GM04503 (cell line): Measurements from ENCODE around the gene PVR.
A peak's percentile ranks its signal among the peaks of the same experiment; 100 is the strongest.
"Not testable (repeated sequence)": the region's sequence is repeated elsewhere in the genome, so short reads cannot be mapped to it uniquely, and the experiment has no call there.

Experiments used
- DNase-seq: peaks from one replicate; pipeline ENCODE4 v3.0.0-alpha.2; 2012; ENCODE audit warnings: low read depth

The PVR gene

DNA sequence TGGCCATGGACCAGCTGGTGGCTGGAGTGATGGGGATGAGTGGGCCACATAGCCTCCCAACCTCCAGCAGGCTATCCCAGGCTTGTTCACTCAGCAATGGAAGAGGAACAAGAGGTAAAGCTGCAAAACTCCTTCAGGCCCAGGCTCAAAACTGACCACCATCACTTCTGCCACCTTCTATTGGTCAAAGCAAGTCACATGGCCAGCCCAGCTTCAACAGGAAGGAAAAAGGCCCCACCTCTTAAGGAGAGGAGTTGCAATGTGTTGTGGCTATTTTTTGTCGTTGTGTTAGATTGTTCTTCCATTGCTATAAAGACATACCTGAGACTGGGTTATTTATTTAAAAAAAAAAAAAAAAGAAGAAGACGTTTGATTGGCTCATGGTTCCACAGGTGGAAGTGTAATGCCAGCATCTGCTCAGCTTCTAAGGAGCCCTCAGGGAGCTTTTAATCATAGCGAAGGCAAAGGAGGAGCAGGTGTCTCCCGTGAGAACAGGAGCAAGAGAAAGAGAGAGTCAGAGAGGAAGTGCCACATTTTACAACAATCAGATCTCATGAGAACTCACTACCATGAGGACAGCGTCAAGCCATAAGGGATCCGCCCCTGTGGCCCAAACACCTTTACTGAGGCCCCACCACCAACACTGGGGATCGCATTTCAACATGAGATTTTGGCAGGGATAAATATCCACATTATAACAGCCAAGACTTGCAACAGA is 24.9 kb upstream of the PVR start:
- DNase-seq: no peak

DNA sequence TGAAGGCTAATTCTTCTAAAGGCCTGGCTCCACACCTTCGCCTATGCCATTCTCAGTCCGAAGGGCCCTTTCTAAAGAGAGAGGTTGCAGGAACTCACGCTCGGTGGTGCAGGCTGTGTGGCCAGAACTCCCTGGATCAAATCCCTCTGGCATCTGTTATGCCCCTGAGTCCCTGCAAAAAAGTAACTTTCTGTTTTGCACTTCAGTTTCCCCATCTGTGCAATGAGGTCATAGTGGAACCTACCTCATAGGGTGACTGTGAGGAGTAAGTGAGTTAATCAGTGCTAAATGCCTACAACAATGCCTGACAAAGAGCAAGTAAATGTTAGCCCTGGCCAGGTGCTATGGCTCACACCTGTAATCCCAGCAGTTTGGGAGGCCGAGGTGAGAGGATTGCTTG is 23.0 kb upstream of the PVR start:
- no peak for DNase-seq

DNA sequence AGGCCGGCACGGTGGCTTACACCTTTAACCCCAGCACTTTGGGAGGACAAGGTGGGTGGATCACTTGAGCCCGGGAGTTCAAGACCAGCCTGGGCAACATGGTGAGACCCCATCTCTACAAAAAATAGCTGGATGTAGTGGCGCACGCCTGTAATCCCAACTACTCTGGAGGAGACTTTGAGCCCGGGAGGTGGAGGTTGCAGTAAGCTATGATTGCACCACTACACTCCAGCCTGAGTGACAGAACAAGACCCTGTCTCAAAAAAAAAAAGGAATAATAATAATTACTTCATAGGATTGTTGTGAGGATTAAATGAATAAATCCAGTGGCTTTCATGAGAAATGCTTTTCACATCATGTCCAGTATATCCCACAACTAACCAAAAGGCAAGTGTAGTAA is 22.3 kb upstream of the PVR start:
- DNase-seq: no peak

DNA sequence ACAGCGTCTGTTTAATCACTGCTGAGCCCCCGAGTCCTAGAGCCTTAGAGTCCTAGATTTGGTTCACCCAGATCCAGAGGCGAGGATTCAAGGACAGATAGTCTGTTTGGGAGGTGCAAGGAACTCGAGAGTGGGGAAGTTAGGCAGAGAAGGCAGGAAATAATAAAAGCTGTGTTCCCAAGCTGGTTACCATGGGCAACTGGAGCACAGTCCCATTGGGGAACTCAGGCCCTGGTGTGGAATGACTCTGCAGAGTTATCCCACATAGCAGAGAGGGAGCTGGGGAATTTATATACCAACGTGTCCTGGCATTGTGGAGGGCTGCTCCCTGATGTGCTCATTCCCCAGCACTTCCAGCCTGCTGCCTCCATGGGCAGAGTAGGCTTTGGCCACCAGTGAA is 20.6 kb upstream of the PVR start:
- DNase-seq: peak; percentile 69

GRCh38 chr19:44623626-44624025 is 20.1 kb upstream of the PVR start:
- DNase-seq: no peak

GRCh38 chr19:44624840-44625354 is 18.8 kb upstream of the PVR start:
- DNase-seq: no peak

- DNase-seq: not testable (repeated sequence)
Observed at GRCh38 chr19:44625637-44626036, 18.1 kb upstream of the PVR start.

DNA sequence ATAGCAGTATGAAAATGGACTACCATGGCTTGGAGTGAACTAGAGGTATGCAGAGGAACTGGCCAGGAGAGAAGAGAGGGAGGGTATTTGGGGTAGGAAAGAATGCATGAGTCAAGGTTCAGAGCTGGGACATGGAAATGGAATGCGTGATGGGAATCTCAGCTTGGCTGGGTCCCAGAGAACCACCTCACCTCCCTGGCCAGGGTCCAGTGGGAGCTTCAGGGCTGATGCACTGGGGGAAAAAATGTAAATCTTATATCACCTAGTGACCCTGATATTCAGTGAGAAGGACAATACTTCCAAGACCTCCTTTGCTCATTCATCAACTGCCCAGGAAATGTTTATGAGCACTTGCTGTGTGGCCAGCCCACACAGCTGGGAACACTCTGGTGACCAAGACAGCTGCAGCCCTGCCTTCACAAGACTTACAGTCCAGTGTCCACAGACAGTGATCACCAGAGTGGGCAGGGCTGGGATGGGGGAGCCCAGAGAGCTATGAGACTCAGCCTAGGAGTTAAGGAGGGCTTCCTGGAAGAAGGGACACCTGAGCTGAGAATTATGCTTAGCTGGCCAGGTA is 17.6 kb upstream of the PVR start:
- peak; percentile 96 for DNase-seq

- no peak for DNase-seq
Observed at GRCh38 chr19:44627631-44628030, 16.1 kb upstream of the PVR start.

- no peak for DNase-seq
Observed at GRCh38 chr19:44628793-44629192, 14.9 kb upstream of the PVR start.

DNA sequence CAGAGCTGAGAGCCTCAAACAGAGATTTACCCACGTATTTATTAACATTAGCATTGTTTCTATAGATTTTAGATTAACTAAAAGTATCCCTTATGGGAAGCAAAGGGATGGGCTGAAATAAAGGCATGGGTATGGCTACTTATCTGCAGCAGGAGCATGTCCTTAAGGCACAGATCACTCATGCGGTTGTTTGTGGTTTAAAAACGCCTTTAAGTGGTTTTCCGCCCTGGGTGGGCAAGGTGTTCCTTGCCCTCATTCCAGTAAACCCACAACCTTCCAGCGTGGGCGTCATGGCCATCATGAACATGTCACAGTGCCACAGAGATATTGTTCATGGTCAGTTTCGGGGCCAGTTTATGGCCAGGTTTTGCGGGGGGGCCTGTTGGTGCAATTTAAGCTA is 12.1 kb upstream of the PVR start:
- DNase-seq: not testable (repeated sequence)

GRCh38 chr19:44634058-44634457 is 9.7 kb upstream of the PVR start:
- not testable (repeated sequence) for DNase-seq

GRCh38 chr19:44634785-44635184 is 8.9 kb upstream of the PVR start:
- no peak for DNase-seq

DNA sequence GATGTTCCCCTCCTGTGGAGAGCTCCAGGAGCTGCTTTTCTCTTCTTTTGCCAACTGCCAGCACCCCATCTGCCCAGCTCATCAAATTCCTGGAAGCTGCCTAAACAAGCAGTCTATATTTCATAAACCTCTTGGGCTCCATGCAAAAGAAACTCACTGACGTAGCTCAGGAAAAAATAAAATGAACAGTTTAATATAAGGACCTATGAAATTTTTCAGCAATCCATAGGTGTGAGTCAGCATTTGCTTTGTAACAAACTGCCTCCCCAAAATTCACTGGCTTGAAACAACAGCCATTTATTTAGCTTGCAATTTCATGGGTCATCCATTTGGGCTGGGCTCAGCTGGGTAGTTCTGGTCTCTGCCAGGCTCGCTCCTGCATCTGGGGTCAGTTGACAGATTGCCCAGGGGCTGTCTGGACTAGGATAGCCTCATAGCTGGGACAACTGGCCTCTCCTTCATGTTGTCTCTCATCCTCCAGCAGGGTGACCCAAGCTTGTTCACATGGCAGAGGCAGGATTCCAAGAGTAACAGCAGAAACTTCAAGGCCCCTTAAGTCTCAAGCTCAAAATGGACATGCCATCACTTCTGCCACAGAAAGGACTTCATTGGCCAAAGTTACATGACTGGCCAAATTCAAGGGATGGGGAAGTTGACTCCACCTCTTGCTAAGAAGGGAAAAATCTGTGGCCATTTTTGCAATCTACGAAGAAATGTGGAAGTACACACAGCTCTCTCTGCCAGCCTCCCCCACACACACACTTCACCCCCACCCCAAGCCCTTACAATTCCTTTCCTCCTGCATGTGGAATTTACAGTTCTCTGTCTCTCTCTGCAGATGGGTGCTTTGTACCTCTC is 7.9 kb upstream of the PVR start:
- DNase-seq: peak; percentile 51

- DNase-seq: no peak
Observed at GRCh38 chr19:44636439-44637389, 7.0 kb upstream of the PVR start.

- no peak for DNase-seq
Observed at GRCh38 chr19:44637390-44637764, 6.3 kb upstream of the PVR start.

GRCh38 chr19:44640518-44640917 is 3.2 kb upstream of the PVR start:
- peak; percentile 54 for DNase-seq

DNA sequence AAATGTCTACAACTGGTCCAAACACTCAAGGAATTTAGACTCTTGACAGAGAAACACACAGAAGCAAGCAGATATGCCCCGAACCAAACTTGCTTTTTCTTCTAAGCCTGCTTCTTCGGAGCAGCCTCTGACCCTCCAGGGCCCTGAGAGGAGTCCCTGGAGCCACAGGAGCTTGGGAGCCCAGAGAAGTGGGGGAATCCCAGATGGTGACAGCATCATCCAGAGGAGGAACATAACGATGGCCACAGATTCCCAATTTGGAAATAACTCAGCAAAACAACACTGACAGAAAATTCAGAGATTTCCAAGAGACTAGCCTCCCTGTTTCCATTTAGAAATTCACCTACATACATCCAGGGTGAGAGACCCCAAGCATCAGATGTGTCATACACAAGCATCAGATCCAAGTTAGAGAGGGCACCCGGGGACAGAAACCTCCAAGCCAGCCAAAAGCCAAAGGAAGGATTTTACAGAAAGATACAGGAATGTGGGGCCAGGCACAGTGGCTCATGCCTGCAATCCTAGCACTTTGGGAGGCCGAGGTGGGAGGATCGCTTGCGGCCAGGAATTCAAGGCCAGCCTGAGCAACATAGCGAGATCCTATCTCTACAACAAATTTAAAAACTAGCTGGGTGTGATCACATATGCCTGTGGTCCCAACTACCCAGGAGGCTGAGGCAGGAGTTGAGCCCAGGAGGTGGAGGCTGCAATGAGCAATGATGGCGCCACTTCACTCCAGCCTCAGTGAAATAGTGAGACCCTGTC is 2.0 kb upstream of the PVR start:
- no peak for DNase-seq

GRCh38 chr19:44642377-44642776 is 1.3 kb upstream of the PVR start:
- no peak for DNase-seq

DNA sequence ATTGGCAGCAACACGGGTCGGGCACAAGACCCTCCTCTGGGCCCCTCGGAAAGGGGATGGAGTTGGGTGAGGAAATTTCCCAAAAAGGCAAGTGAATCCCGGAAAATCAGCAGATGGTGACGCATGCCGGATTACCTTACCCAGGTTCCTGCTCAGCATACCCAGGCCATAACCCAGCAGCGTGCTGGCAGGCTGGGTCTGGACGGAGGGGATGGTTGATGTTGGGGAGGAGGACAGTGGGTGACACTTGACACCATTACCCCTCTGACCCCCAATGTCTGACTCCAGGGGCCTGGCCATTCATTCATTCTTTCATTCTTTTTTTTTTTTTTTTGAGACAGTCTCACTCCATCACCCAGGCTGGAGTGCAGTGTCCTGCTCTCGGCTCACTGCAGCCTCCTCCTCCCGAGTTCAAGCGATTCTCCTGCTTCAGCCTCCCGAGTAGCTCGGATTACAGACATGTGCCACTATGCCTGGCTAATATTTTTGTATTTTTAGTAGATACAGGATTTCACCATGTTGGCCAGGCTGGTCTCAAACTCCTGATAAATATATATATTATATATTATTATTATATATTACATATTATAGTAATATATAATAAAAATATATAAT is 799 bp downstream of the PVR start:
- DNase-seq: no peak
